SU-DHL-6 (cell line): ENCODE results near the gene PRMT9.

ENCODE experiments used
- H2AFZ ChIP-seq: fragments of 200-600 bp; sonication (generic); 2 replicates; pipeline ENCODE4 v1.6.1; 2014; ENCODE audit warnings: low read depth, mild to moderate bottlenecking, moderate library complexity, mixed read lengths, antibody characterized with exemption, low read length; ENCODE audit not compliant: severe bottlenecking
- H3F3A ChIP-seq: fragments of 200-600 bp; shearing (Covaris generic); 2 replicates; pipeline ENCODE4 v1.6.0; 2016; ENCODE audit warnings: antibody characterized with exemption, mild to moderate bottlenecking; ENCODE audit not compliant: insufficient read depth
- H3K27ac ChIP-seq: fragments of 200-600 bp; sonication (generic); 2 replicates; pipeline ENCODE4 v1.5.1; 2016; ENCODE audit warnings: low read depth, mild to moderate bottlenecking, low read length, moderate library complexity, mixed read lengths
- H3K27me3 ChIP-seq: fragments of 200-600 bp; sonication (generic), shearing (Covaris generic); 2 replicates; pipeline ENCODE4 v1.6.0; 2014; ENCODE audit warnings: mild to moderate bottlenecking, low read length
- H3K36me3 ChIP-seq: fragments of 200-600 bp; sonication (generic); 2 replicates; pipeline ENCODE4 v1.6.1; 2014; ENCODE audit warnings: mild to moderate bottlenecking, low read length, mixed read lengths
- H3K4me2 ChIP-seq: fragments of 300-600, 200-600 bp; shearing (Covaris generic), sonication (generic); 2 replicates; pipeline ENCODE4 v1.6.0; 2014; ENCODE audit warnings: low read length, low read depth, mild to moderate bottlenecking; ENCODE audit not compliant: poor library complexity, severe bottlenecking
- H3K4me3 ChIP-seq: fragments of 200-600 bp; sonication (generic); 2 replicates; pipeline ENCODE4 v1.5.1; 2014; ENCODE audit warnings: antibody characterized with exemption, low read length, mild to moderate bottlenecking, mixed read lengths; ENCODE audit not compliant: insufficient read depth, poor library complexity, severe bottlenecking
- H3K79me2 ChIP-seq: fragments of 200-600 bp; sonication (generic); 2 replicates; pipeline ENCODE4 v1.6.1; 2014; ENCODE audit warnings: mild to moderate bottlenecking, low read length, moderate library complexity; ENCODE audit not compliant: insufficient read depth
- H3K9ac ChIP-seq: fragments of 200-600 bp; sonication (generic); 2 replicates; pipeline ENCODE4 v1.7.0; 2014; ENCODE audit warnings: mild to moderate bottlenecking, low read length
- H3K9me2 ChIP-seq: fragments of 200-600 bp; sonication (generic); replicated peaks from 2 replicates; pipeline ENCODE4 v1.6.1; 2014; ENCODE audit warnings: low read length; ENCODE audit not compliant: insufficient read depth
- H3K9me3 ChIP-seq: fragments of 200-600 bp; sonication (generic); 2 replicates; pipeline ENCODE4 v1.6.1; 2014; ENCODE audit warnings: low read length, mixed read lengths; ENCODE audit not compliant: insufficient read depth
- H4K20me1 ChIP-seq: fragments of 200-600 bp; sonication (generic); 2 replicates; pipeline ENCODE4 v1.6.1; 2014; ENCODE audit warnings: low read depth, mild to moderate bottlenecking, antibody characterized with exemption, low read length, moderate library complexity, mixed read lengths
- CTCF ChIP-seq: fragments of 200-600 bp; sonication (generic); IDR thresholded peaks from one replicate; pipeline ENCODE4 v1.5.1; 2017; ENCODE audit warnings: antibody characterized with exemption, mild to moderate bottlenecking, low read length, moderate library complexity; ENCODE audit not compliant: insufficient read depth, poor library complexity, severe bottlenecking
- EZH2phosphoT487 ChIP-seq: fragments of 200-600 bp; sonication (generic), shearing (Covaris generic); conservative IDR thresholded peaks from 2 replicates; pipeline ENCODE4 v1.6.1; 2018; ENCODE audit warnings: mild to moderate bottlenecking, antibody characterized with exemption, low read length, moderate library complexity, mixed read lengths

PRMT9 gene

GRCh38 chr4:147704846-147705245 lies 20.9 kb upstream of the PRMT9 start:
- no peaks in the 10 kb centered on the region for H3K79me2 ChIP-seq
- no peak overlapping the region for H3K27ac ChIP-seq
- no peaks in the 10 kb centered on the region for H3K9me3 ChIP-seq
- H3K9me2 ChIP-seq = no peaks in the 10 kb centered on the region
- H3F3A ChIP-seq = no peaks in the 10 kb centered on the region
- no peak overlapping the region for H3K4me3 ChIP-seq
- no peak overlapping the region for H2AFZ ChIP-seq
- H4K20me1 ChIP-seq = no peaks in the 10 kb centered on the region
- no peaks in the 10 kb centered on the region for H3K27me3 ChIP-seq
- H3K9ac ChIP-seq = no peak overlapping the region
- H3K36me3 ChIP-seq = no peaks in the 10 kb centered on the region
- H3K4me2 ChIP-seq = no peak overlapping the region
- TF ChIP-seq CTCF (no peak), EZH2phosphoT487 (no peak)

DNA sequence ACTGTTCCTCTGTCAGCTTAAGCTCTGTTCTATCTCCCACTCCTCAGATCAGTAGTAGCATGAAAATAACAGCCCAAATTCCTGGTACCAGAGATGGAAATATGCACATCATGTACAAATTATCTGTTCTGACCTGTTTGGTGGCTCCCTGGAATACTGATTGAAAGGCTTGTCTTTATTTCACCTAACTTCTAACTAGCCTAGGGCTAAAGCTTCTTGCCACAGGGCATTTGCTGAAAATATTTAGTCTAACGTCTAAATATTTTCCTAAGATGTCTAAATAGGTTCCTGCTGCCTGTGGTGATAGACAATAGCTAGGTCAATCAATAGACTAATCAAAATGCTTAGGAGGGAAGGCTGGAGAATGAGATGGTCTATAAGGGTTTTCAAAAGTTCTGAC lies 12.9 kb upstream of the PRMT9 start:
- H3K4me2 ChIP-seq = no peak overlapping the region
- H3K4me3 ChIP-seq = no peak overlapping the region
- TF ChIP-seq CTCF = no peak
- TF ChIP-seq EZH2phosphoT487 = no peak
- no peak overlapping the region for H3K27ac ChIP-seq
- no peaks in the 10 kb centered on the region for H3F3A ChIP-seq
- no peaks in the 10 kb centered on the region for H3K9me3 ChIP-seq
- no peak overlapping the region for H3K9ac ChIP-seq
- H3K9me2 ChIP-seq = no peaks in the 10 kb centered on the region
- H3K36me3 ChIP-seq = no peaks in the 10 kb centered on the region
- no peaks in the 10 kb centered on the region for H3K27me3 ChIP-seq
- H2AFZ ChIP-seq = no peak overlapping the region
- H3K79me2 ChIP-seq = no peaks in the 10 kb centered on the region
- no peaks in the 10 kb centered on the region for H4K20me1 ChIP-seq

- Histone ChIP-seq H3K4me2 (no peak overlapping the region), H4K20me1 (no peaks in the 10 kb centered on the region), H3K9ac (no peak overlapping the region), H3K9me3 (no peaks in the 10 kb centered on the region), H3K79me2 (no peaks in the 10 kb centered on the region), H3K4me3 (no peak overlapping the region), H2AFZ (no peak overlapping the region), H3K9me2 (no peaks in the 10 kb centered on the region), H3K36me3 (no peaks in the 10 kb centered on the region), H3K27me3 (no peaks in the 10 kb centered on the region), H3F3A (no peaks in the 10 kb centered on the region), H3K27ac (no peak overlapping the region)
- TF ChIP-seq EZH2phosphoT487 (no peak), CTCF (no peak)
These were observed 9.3 kb upstream of the PRMT9 start for GRCh38 chr4:147693218-147693617.

GRCh38 chr4:147691820-147692219 lies 7.9 kb upstream of the PRMT9 start:
- H2AFZ ChIP-seq = no peak overlapping the region
- TF ChIP-seq EZH2phosphoT487 (no peak), CTCF (no peak)

More at GRCh38 chr4:147691820-147692219, 7.9 kb upstream of the PRMT9 start:
- no peak overlapping the region for H3K4me2 ChIP-seq
- no peaks in the 10 kb centered on the region for H3F3A ChIP-seq
- no peak overlapping the region for H3K27ac ChIP-seq
- H4K20me1 ChIP-seq = no peaks in the 10 kb centered on the region
- H3K4me3 ChIP-seq = no peak overlapping the region
- H3K27me3 ChIP-seq = no peaks in the 10 kb centered on the region
- no peaks in the 10 kb centered on the region for H3K9me2 ChIP-seq
- H3K9ac ChIP-seq = no peak overlapping the region
- no peaks in the 10 kb centered on the region for H3K36me3 ChIP-seq
- no peaks in the 10 kb centered on the region for H3K79me2 ChIP-seq
- no peaks in the 10 kb centered on the region for H3K9me3 ChIP-seq
